Activated naive CD8-positive, alpha-beta T cell (primary cell): ENCODE data around the gene COL6A6.
"Not testable (repeated sequence)": the region's sequence is repeated elsewhere in the genome, so short reads cannot be mapped to it uniquely, and the experiment has no call there.

Experiments
- H3K27ac Mint-ChIP-seq: one replicate; pipeline ENCODE4 v1.8.0; 2021; ENCODE audit warnings: mixed read lengths
- H3K27me3 Mint-ChIP-seq: one replicate; pipeline ENCODE4 v1.8.0; 2021; ENCODE audit warnings: mixed read lengths
- H3K36me3 Mint-ChIP-seq: one replicate; pipeline ENCODE4 v1.8.0; 2021; ENCODE audit warnings: mixed read lengths
- H3K4me1 Mint-ChIP-seq: one replicate; pipeline ENCODE4 v1.8.0; 2021; ENCODE audit warnings: low read depth, mixed read lengths
- H3K4me3 Mint-ChIP-seq: one replicate; pipeline ENCODE4 v1.8.0; 2021; ENCODE audit warnings: mild to moderate bottlenecking, mixed read lengths
- H3K9me3 Mint-ChIP-seq: one replicate; pipeline ENCODE4 v1.8.0; 2021; ENCODE audit warnings: low read depth, mixed read lengths

Gene COL6A6

GRCh38 chr3:130514681-130515080 is 2.3 kb upstream of the COL6A6 start:
- H3K36me3 Mint-ChIP-seq, result no peaks in the 10 kb centered on the region
- peaks cover 2% of the 10 kb centered on the region for H3K4me1 Mint-ChIP-seq
- no peak overlapping the region for H3K27ac Mint-ChIP-seq
- H3K27me3 Mint-ChIP-seq, result peaks cover 27% of the 10 kb centered on the region
- H3K4me3 Mint-ChIP-seq, result no peak overlapping the region
- no peaks in the 10 kb centered on the region for H3K9me3 Mint-ChIP-seq

- peaks cover 25% of the 10 kb centered on the region for H3K27me3 Mint-ChIP-seq
- peaks cover 2% of the 10 kb centered on the region for H3K4me1 Mint-ChIP-seq
- no peaks in the 10 kb centered on the region for H3K9me3 Mint-ChIP-seq
- no peak overlapping the region for H3K27ac Mint-ChIP-seq
- no peak overlapping the region for H3K4me3 Mint-ChIP-seq
- no peaks in the 10 kb centered on the region for H3K36me3 Mint-ChIP-seq
These were observed 1.2 kb upstream of the COL6A6 start for GRCh38 chr3:130515755-130516154.

GRCh38 chr3:130517602-130518001 is 625 bp downstream of the COL6A6 start:
- peaks cover 26% of the 10 kb centered on the region for H3K27me3 Mint-ChIP-seq
- no peaks in the 10 kb centered on the region for H3K36me3 Mint-ChIP-seq
- no peaks in the 10 kb centered on the region for H3K9me3 Mint-ChIP-seq
- peaks cover 2% of the 10 kb centered on the region for H3K4me1 Mint-ChIP-seq
- H3K27ac Mint-ChIP-seq, result no peak overlapping the region
- no peak overlapping the region for H3K4me3 Mint-ChIP-seq

GRCh38 chr3:130519754-130520153 is 2.8 kb downstream of the COL6A6 start:
- Mint-ChIP-seq H3K27me3 (peaks cover 31% of the 10 kb centered on the region), H3K9me3 (no peaks in the 10 kb centered on the region), H3K4me1 (peaks cover 2% of the 10 kb centered on the region), H3K36me3 (no peaks in the 10 kb centered on the region), H3K27ac (no peak overlapping the region), H3K4me3 (no peak overlapping the region)

- Mint-ChIP-seq H3K27ac (no peak overlapping the region), H3K4me1 (no peaks in the 10 kb centered on the region), H3K36me3 (no peaks in the 10 kb centered on the region), H3K9me3 (no peaks in the 10 kb centered on the region), H3K27me3 (peaks cover 20% of the 10 kb centered on the region), H3K4me3 (no peak overlapping the region)
These were observed 5.4 kb downstream of the COL6A6 start for GRCh38 chr3:130522399-130522798.

GRCh38 chr3:130527426-130527825 is 10.4 kb downstream of the COL6A6 start:
- no peak overlapping the region for H3K27ac Mint-ChIP-seq

GRCh38 chr3:130528120-130528519 is 11.1 kb downstream of the COL6A6 start:
- Mint-ChIP-seq H3K27ac (no peak overlapping the region), H3K4me3 (no peak overlapping the region), H3K36me3 (no peaks in the 10 kb centered on the region), H3K9me3 (no peaks in the 10 kb centered on the region), H3K27me3 (peaks cover 6% of the 10 kb centered on the region), H3K4me1 (peaks cover 15% of the 10 kb centered on the region)

More at GRCh38 chr3:130527426-130527825, 10.4 kb downstream of the COL6A6 start:
- Mint-ChIP-seq H3K27me3 (peaks cover 10% of the 10 kb centered on the region), H3K9me3 (no peaks in the 10 kb centered on the region), H3K36me3 (no peaks in the 10 kb centered on the region), H3K4me1 (peaks cover 15% of the 10 kb centered on the region), H3K4me3 (no peak overlapping the region)

GRCh38 chr3:130529486-130530215 is 12.7 kb downstream of the COL6A6 start:
- H3K36me3 Mint-ChIP-seq, result no peaks in the 10 kb centered on the region
- H3K27ac Mint-ChIP-seq, result peak overlapping the region; percentile 52

GRCh38 chr3:130533247-130533646 is 16.3 kb downstream of the COL6A6 start:
- Mint-ChIP-seq H3K9me3 (no peaks in the 10 kb centered on the region), H3K4me1 (peaks cover 15% of the 10 kb centered on the region), H3K27me3 (peaks cover 2% of the 10 kb centered on the region), H3K4me3 (no peak overlapping the region), H3K36me3 (no peaks in the 10 kb centered on the region), H3K27ac (no peak overlapping the region)

More at GRCh38 chr3:130529486-130530215, 12.7 kb downstream of the COL6A6 start:
- H3K9me3 Mint-ChIP-seq, result no peaks in the 10 kb centered on the region
- H3K4me1 Mint-ChIP-seq, result peaks cover 15% of the 10 kb centered on the region
- H3K27me3 Mint-ChIP-seq, result peaks cover 4% of the 10 kb centered on the region
- no peak overlapping the region for H3K4me3 Mint-ChIP-seq

- peaks cover 2% of the 10 kb centered on the region for H3K27me3 Mint-ChIP-seq
- H3K4me3 Mint-ChIP-seq, result no peak overlapping the region
- H3K9me3 Mint-ChIP-seq, result no peaks in the 10 kb centered on the region
- no peak overlapping the region for H3K27ac Mint-ChIP-seq
- no peaks in the 10 kb centered on the region for H3K36me3 Mint-ChIP-seq
- no peaks in the 10 kb centered on the region for H3K4me1 Mint-ChIP-seq
These were observed 20.8 kb downstream of the COL6A6 start for GRCh38 chr3:130537673-130538304.

- Mint-ChIP-seq H3K9me3 (no peaks in the 10 kb centered on the region), H3K4me1 (no peaks in the 10 kb centered on the region), H3K4me3 (no peak overlapping the region), H3K27ac (no peak overlapping the region), H3K27me3 (peaks cover 3% of the 10 kb centered on the region), H3K36me3 (no peaks in the 10 kb centered on the region)
These were observed 22.0 kb downstream of the COL6A6 start for GRCh38 chr3:130539005-130539404.

GRCh38 chr3:130543322-130543721 is 26.3 kb downstream of the COL6A6 start:
- Mint-ChIP-seq H3K36me3 (no peaks in the 10 kb centered on the region), H3K27me3 (peaks cover 11% of the 10 kb centered on the region), H3K27ac (no peak overlapping the region), H3K4me3 (no peak overlapping the region), H3K4me1 (no peaks in the 10 kb centered on the region), H3K9me3 (no peaks in the 10 kb centered on the region)

- H3K36me3 Mint-ChIP-seq, result no peaks in the 10 kb centered on the region
- H3K9me3 Mint-ChIP-seq, result peaks cover 7% of the 10 kb centered on the region
- no peaks in the 10 kb centered on the region for H3K4me1 Mint-ChIP-seq
- H3K4me3 Mint-ChIP-seq, result no peak overlapping the region
- H3K27ac Mint-ChIP-seq, result no peak overlapping the region
- peaks cover 14% of the 10 kb centered on the region for H3K27me3 Mint-ChIP-seq
These were observed 30.1 kb downstream of the COL6A6 start for GRCh38 chr3:130546920-130547679.

GRCh38 chr3:130547680-130548065 is 30.7 kb downstream of the COL6A6 start:
- H3K9me3 Mint-ChIP-seq, H3K36me3 Mint-ChIP-seq, H3K4me1 Mint-ChIP-seq, H3K4me3 Mint-ChIP-seq, H3K27ac Mint-ChIP-seq: not testable (repeated sequence)
- H3K27me3 Mint-ChIP-seq, result peaks cover 14% of the 10 kb centered on the region

GRCh38 chr3:130548356-130548755 is 31.4 kb downstream of the COL6A6 start:
- H3K4me1 Mint-ChIP-seq, result no peaks in the 10 kb centered on the region
- H3K4me3 Mint-ChIP-seq, result no peak overlapping the region
- H3K9me3 Mint-ChIP-seq, result peaks cover 7% of the 10 kb centered on the region
- no peak overlapping the region for H3K27ac Mint-ChIP-seq
- no peaks in the 10 kb centered on the region for H3K36me3 Mint-ChIP-seq
- peaks cover 14% of the 10 kb centered on the region for H3K27me3 Mint-ChIP-seq
